NCI-H524 (cell line): Measurements from ENCODE around the gene MMP24.
"Not testable (repeated sequence)": the region's sequence is repeated elsewhere in the genome, so short reads cannot be mapped to it uniquely, and the experiment has no call there.

ENCODE experiments used
- DNase-seq, 2 experiments: peaks; one replicate each; lab custom pipeline; 2025; lab: John Stamatoyannopoulos, UW

Gene MMP24

GRCh38 chr20:35311822-35312221 lies 85.3 kb downstream of the MMP24 start:
- DNase-seq = no peak

DNA sequence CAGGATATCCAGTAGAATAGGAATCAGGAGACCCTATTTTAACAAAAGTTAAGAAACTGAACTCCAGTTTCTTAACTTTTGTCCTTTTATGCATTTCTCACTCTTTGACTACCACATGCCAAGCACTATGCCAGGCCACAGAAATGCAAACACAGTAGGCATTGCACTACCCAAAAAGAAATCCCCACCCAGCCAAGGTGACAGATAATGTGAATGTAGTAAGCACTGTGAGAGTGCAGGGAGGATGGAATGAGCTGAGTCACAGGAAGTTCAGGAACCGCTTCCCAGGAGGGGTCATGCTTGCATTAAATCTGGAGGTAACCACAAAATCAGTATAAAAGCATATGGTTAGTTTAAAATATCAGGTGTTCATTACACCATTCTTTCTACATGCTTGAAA lies 85.8 kb downstream of the MMP24 start:
- DNase-seq = no peak

DNA sequence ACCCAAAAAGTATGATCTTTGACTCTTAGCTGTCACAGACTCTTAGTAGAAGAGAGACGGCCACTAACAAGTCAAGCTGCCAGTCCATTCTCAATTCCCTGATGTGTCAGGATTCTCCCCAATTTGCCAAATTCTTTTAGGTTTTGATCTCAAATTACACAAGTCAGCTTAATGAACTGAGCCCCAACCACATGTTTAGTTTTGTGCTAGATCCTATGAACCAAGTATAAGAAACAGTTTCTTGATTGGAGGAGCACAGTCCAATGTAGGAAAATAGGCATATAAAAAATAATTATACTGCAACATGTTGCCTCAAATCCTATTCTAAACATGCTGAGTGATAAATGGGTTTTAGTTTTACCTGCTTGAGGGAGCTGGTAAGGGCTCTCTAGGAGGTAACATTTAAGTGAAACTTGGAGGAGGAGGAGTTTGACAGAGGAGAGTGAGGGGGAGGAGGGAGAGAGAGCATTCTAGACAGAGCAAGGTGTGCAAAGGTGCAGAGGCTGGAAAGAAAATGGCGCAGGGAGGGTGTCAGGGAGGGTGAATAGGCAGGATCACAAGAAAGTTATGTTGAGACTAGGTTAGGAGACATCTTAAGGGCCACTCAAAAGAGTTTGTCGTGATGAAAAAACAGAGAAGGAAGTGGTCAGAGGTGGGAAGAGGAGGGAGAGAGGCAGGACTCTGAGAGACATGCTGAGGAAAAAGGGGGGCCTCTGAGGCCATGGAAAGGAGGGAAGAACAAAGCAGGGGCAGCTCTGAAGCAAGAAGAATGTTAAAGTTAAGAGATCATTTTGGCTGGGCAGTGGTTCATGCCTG lies 88.5 kb downstream of the MMP24 start:
- DNase-seq = no peak

GRCh38 chr20:35315632-35316020 lies 89.1 kb downstream of the MMP24 start:
- not testable (repeated sequence) for DNase-seq

- DNase-seq = no peak
These were observed 89.6 kb downstream of the MMP24 start for GRCh38 chr20:35316086-35316485.

DNA sequence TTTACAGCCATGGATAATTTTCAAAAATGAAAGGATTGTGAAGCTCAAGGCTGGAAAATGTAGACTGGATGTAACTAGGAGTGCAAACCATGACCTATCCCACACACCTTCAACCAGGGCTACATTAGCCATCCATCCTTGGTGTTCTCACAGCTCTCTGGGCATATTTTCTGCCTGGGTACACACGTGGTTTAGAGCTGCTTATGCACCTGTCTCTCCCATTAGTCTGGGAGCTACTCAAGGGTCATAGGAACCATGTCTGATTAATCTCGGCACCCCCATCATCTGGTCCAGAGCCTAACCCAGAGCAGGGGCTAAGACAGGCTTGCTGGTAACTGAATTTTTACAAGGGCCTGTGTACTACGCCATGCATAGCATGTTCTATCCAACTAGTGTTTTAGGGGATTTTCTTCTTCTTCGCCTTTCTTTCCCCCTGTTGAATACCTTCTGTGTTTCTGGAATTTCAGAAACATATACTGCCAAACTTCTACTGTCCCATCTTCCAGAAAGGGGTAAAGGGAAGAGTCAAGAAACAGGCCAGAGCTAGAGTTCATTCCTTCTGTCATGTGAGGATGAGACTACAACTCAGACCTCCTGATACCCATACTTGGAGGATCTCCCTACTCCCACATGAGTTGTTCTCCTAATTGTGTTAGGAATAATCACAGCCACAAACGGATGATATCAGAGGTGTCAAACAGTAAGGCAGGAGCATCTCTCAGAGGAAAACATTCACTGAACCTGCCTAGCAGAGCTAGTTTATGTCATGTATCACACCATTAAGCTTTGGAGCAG lies 91.1 kb downstream of the MMP24 start:
- DNase-seq = no peak

- DNase-seq = no peak
These were observed 92.1 kb downstream of the MMP24 start for GRCh38 chr20:35318502-35319157.

- DNase-seq = no peak
These were observed 92.8 kb downstream of the MMP24 start for GRCh38 chr20:35319192-35319870.

DNA sequence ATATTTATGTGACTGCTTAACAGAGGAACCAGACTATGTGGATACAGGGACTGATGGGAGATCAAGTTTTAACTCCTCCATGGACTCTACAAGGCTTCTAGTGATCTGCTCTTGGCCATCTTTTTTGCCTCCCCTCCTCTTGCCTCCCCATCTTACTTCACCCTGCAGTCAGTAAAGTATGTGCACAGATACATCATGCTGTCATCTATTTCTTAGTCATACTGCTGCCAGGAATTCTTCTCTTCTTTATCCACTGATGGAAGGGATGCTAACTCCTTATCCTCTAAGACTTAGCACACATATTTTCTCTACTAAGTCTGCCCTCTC lies 93.3 kb downstream of the MMP24 start:
- no peak for DNase-seq

DNA sequence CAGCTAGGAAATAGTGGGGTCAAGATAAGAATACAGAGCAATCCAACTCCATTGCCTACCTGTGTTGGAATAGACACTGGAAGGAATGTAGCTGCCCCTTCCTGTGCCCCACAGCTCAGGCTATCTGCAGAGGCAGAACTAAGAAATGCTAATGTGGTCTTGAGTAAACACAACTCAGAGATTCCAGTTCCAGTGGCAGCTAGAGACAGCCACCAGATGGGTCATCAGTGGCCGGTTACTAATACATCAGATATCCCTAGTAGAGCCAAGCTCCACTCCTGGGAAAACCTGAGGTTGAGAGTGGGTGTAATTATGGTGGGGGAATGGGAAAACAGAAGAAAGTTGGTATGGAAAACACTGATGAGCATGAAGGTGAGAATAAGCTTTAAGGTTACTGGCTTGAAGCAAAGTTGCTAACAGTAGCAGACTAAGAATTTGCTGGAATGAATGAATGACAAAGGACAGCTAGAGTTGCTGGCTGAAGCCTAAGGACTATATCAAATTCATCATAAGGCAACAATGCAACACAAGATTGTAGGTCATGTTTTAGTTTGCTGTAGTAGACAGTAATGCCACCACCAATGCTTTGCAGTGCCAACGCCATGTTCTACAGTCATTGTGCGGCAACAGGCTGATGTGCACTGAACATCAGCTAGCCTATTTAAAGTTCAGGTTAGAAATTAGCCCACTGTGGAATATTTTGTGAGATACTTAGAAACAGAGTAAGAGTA lies 94.1 kb downstream of the MMP24 start:
- DNase-seq = no peak

DNA sequence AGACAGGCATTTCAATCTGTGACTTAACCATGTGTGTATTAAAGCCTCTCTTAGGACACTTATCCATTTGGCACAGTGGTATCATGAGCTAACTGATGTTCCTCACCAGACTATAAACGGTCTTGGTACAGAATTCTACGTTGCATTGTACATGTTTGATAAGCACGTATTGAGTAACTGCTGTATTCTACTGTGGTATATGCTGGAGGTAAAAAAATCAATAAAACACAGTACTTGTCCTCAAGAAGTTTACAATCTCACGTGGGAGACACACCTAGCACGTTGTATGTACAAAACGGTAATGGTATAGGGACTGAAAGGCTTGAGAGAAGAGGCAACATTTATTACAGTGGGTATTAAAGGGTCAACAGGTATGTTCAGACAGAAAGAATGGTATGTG lies 98.9 kb downstream of the MMP24 start:
- DNase-seq = no peak

- no peak for DNase-seq
These were observed 99.7 kb downstream of the MMP24 start for GRCh38 chr20:35326021-35326739.
